Psoas muscle (tissue), 8 donors: ENCODE data around the gene EXOSC5. TPM values are rescaled to one million over a fixed set of nuclear protein-coding genes. Genes with fewer than 3 reads are reported as not detected.

ENCODE experiments used
- ATAC-seq, 4 donors: fragments of 200-7000 bp; cut with Tn5 transposase; one replicate each; pipeline ENCODE4 v1.9.1; 2020; ENCODE audit warnings: moderate library complexity in 3 of 4, mild to moderate bottlenecking in 2 of 4
- DNase-seq, 2 donors: peaks; one replicate each; pipeline ENCODE4 v3.0.0-alpha.2; 2020
- H3K27ac ChIP-seq: fragments of 200-600 bp; one replicate; pipeline ENCODE4 v1.8.0; 2022
- H3K27me3 ChIP-seq, 3 donors: fragments of 200-600 bp in 1 of 3; one replicate each; pipeline versions ENCODE4 v1.6.1 to v1.8.0; 2013 to 2022; ENCODE audit warnings: low read length in 2 of 3, mild to moderate bottlenecking in 2 of 3, moderate library complexity in 1 of 3; ENCODE audit not compliant: insufficient read depth in 3 of 3
- H3K36me3 ChIP-seq, 2 donors: fragments of 200-600 bp in 1 of 2; one replicate each; pipeline versions ENCODE4 v1.6.1 to v1.8.0; 2013 to 2022; ENCODE audit warnings: low read depth in 1 of 2, mild to moderate bottlenecking in 1 of 2, moderate library complexity in 1 of 2; ENCODE audit not compliant: insufficient read depth in 1 of 2
- H3K4me1 ChIP-seq: fragments of 200-600 bp; one replicate; pipeline ENCODE4 v1.8.0; 2022
- H3K4me3 ChIP-seq: fragments of 200-600 bp; one replicate; pipeline ENCODE4 v1.8.0; 2022; ENCODE audit warnings: mild to moderate bottlenecking
- H3K9me3 ChIP-seq: fragments of 200-600 bp; one replicate; pipeline ENCODE4 v1.8.0; 2022
- WGBS, 3 donors: extraction: QIAGEN DNeasy Blood & Tissue Kit; methylation state at CpG; one replicate each; pipeline versions ENCODE4 v1.1.6 to v1.1.7; 2013; 5-methylcytosine and 5-hydroxymethylcytosine counted together
- intact Hi-C, 2 donors: fragments of 100-400 bp; cut with DNase I; formaldehyde crosslinking; loops; one replicate each; pipeline versions ENCODE4 v1.11.0 to v1.14.2; 2022
- polyA plus RNA-seq, 3 donors: library from polyadenylated mRNA; stranded (reverse); fragments of 200-250 nt; gene quantifications; one replicate each; pipeline ENCODE4 v1.2.3, GENCODE V29; 2013
- total RNA-seq, 4 donors: library from RNA; stranded (reverse); fragmentation: NEBNext Ultra II Directional in 2 of 4; extraction: Animal tissue kit (Norgen Biotek cat#: 25700) in 2 of 4; gene quantifications; one replicate each; pipeline versions ENCODE4 v1.2.1 to v1.2.4, GENCODE V29; 2021 to 2023
- TF ChIP-seq, protein P1 (sequence below): fragments of 200-600 bp; IDR thresholded peaks from one replicate; pipeline ENCODE4 v1.8.0; 2022; ENCODE audit warnings: antibody characterized with exemption
- donor health status: healthy with polysubstance abuse.
- donor health status: DM: no; HTN: no; CAD: no; lungs with moderate emphysema.
- donor health status: Bipolar disorder and iron deficiency.
- donor health status: healthy.
- donor health status: DM: yes; HTN: yes; CAD: no.
- donor health status: DM: no; HTN: no; CAD: no.
- donor health status: DM: no; HTN: no; CAD: no.
- donor health status: DM: yes; HTN: yes; CAD: no.

The EXOSC5 gene
- total and polyA plus RNA-seq, 7 donors, result 25.4 to 78.8 (median 41.9) TPM

DNA sequence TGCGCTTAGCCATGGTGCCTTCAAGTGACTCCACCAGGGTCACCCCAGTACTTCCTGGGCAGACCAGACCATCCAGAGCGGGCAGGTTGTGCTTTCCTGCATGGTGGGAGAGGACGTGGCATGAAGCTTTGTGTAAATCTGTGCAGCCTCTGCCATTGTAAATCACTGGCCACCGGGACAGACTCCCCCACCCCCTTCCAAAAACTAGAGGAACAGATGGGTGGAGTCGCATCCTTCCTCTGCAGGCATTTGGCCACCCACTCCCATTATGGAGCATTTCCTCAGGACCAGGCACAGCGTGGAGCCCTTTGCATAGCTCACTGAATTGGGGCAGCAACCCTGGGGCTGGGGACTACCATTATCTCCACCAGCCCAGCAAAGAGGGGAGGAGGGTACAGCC is 8.6 kb upstream of the EXOSC5 start:
- Histone ChIP-seq H3K36me3 (peaks cover 0 to 15% of the 10 kb centered on the region in 2 donors), H3K9me3 (no peaks in the 10 kb centered on the region), H3K27ac (no peak overlapping the region), H3K4me3 (no peak overlapping the region), H3K27me3 (no peaks in the 10 kb centered on the region), H3K4me1 (peaks cover 31% of the 10 kb centered on the region)
- TF ChIP-seq, protein P1, sequence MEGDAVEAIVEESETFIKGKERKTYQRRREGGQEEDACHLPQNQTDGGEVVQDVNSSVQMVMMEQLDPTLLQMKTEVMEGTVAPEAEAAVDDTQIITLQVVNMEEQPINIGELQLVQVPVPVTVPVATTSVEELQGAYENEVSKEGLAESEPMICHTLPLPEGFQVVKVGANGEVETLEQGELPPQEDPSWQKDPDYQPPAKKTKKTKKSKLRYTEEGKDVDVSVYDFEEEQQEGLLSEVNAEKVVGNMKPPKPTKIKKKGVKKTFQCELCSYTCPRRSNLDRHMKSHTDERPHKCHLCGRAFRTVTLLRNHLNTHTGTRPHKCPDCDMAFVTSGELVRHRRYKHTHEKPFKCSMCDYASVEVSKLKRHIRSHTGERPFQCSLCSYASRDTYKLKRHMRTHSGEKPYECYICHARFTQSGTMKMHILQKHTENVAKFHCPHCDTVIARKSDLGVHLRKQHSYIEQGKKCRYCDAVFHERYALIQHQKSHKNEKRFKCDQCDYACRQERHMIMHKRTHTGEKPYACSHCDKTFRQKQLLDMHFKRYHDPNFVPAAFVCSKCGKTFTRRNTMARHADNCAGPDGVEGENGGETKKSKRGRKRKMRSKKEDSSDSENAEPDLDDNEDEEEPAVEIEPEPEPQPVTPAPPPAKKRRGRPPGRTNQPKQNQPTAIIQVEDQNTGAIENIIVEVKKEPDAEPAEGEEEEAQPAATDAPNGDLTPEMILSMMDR, result no peak
- intact Hi-C loops, result no loop called here
- no peak for DNase-seq
- no peak for ATAC-seq
- 63 to 75% (median 70%) methylated on average over 6 of the region's 6 CpGs for WGBS, 3 donors

DNA sequence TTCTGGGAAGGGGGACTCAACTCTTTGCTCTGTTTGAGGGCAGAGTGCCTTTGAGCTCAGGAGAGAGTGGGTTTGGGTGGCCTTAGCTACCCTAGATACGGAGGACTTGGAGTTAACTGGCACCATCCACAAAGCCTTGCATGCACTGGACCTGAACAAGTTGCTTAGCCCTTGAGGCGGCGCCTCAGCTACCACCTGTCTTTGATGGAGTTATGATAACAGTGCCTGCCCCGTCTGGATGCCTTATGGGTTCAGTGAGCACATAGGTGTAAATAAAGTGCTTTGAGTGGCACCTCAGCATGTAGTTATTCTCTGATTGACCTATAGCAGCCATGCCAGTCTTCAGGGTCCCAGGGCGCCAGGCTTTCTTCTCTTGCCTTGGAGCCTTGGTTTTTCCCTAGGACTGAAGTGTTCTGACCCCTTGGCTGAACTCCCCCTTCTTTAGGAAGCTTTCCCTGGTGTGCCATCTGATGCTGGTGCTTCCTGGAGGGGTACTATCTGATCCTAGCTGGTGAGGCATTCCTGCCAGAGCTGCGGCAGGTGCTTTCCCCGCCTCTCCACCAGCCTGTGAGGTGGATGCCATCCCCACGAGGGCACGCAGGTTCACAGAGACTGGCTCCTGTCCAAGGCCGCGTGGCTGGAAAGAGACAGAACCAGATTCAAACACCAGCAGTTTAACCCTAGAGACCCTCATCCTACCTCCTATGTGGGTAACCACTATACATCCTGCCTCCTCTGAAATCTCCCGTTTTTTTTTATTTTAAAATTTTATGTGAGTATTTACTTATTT is 6.2 kb upstream of the EXOSC5 start:
- Histone ChIP-seq H3K4me3 (no peak overlapping the region), H3K27ac (peak overlapping the region; percentile 23), H3K36me3 (peaks cover 0 to 13% of the 10 kb centered on the region in 2 donors), H3K9me3 (no peaks in the 10 kb centered on the region), H3K27me3 (no peaks in the 10 kb centered on the region), H3K4me1 (peaks cover 21% of the 10 kb centered on the region)
- TF ChIP-seq, protein P1, result no peak
- ATAC-seq, result no peak
- intact Hi-C loops, result no loop called here
- DNase-seq, result no peak
- WGBS, 3 donors, result 49 to 59% (median 49%) methylated on average over 12 of the region's 12 CpGs

- Histone ChIP-seq H3K27ac (no peak overlapping the region), H3K27me3 (no peaks in the 10 kb centered on the region), H3K36me3 (peaks cover 0 to 13% of the 10 kb centered on the region in 2 donors), H3K9me3 (no peaks in the 10 kb centered on the region), H3K4me3 (no peak overlapping the region), H3K4me1 (peaks cover 22% of the 10 kb centered on the region)
- intact Hi-C loops, result no loop called here
- ATAC-seq, result no peak
- DNase-seq, result no peak
- 61 to 66% (median 62%) methylated on average over 3 of the region's 3 CpGs for WGBS, 3 donors
- TF ChIP-seq, protein P1, result no peak
Observed at GRCh38 chr19:41402010-41402409, 4.9 kb upstream of the EXOSC5 start.

DNA sequence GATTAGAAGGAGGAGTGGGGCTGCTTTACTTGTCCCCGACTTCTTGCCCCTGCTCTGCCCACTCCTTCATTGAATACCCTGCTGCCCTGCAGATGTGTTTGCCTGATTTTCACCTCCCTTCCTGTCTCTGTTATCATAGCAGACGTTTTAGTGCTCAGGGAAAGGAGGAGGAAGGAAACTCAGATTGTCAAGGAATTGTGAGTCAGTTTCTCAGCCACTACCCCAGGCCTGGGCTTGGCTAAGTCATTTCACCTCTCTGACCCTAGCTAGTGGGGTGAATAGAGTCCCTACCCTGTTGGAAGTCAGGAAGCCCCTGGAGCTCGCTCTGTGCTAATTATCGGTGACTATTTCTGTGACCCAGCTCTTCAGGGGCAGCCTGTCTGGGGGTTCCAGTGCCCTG is 4.3 kb upstream of the EXOSC5 start:
- intact Hi-C loops, result no loop called here
- Histone ChIP-seq H3K4me3 (no peak overlapping the region), H3K9me3 (no peaks in the 10 kb centered on the region), H3K4me1 (peaks cover 22% of the 10 kb centered on the region), H3K27me3 (no peaks in the 10 kb centered on the region), H3K36me3 (peaks cover 0 to 13% of the 10 kb centered on the region in 2 donors), H3K27ac (no peak overlapping the region)
- WGBS, 3 donors, result 54 to 70% (median 63%) methylated on average over 4 of the region's 4 CpGs
- TF ChIP-seq, protein P1, result no peak
- no peak for DNase-seq
- ATAC-seq, result no peak

GRCh38 chr19:41399525-41399924 is 2.4 kb upstream of the EXOSC5 start:
- no peak overlapping the region for H3K4me3 ChIP-seq
- intact Hi-C loops, result loop anchor here in 1 of 2 donors (5.0 kb wide), 1 partner anchor 38 kb away; the partner anchor contains the start of gene DMAC2
- no peaks in the 10 kb centered on the region for H3K9me3 ChIP-seq
- WGBS, 3 donors, result 80 to 92% (median 88%) methylated on average over 2 of the region's 2 CpGs
- H3K27ac ChIP-seq, result no peak overlapping the region
- H3K4me1 ChIP-seq, result peaks cover 22% of the 10 kb centered on the region
- no peaks in the 10 kb centered on the region for H3K27me3 ChIP-seq
- no peak for ATAC-seq
- TF ChIP-seq, protein P1, result no peak
- no peak for DNase-seq
- H3K36me3 ChIP-seq, result peaks cover 0 to 3% of the 10 kb centered on the region in 2 donors
